SK-N-SH treated with all-trans-retinoic acid at 6 μM for 48 hours (cell line): ENCODE measurements around the gene FOSL2.

Experiments used
- ATAC-seq: fragments of 200-7000 bp; cut with Tn5 transposase; 3 replicates; pipeline ENCODE4 v1.9.1; 2020; ENCODE audit warnings: mild to moderate bottlenecking, moderate library complexity
- ARNTL ChIP-seq: fragments of 450-650 bp; formaldehyde crosslinking; IDR thresholded peaks from 2 replicates; pipeline ENCODE4 v1.5.0; 2020; ENCODE audit warnings: low read depth, mild to moderate bottlenecking, moderate library complexity, borderline replicate concordance
- BACH2 ChIP-seq: fragments of 250-450 bp; sonication (Bioruptor Pico); IDR thresholded peaks from 2 replicates; pipeline ENCODE4 v1.9.0; 2021; ENCODE audit warnings: mild to moderate bottlenecking, borderline replicate concordance
- CREB5 ChIP-seq: fragments of 250-450 bp; sonication (Bioruptor Pico); IDR thresholded peaks from 2 replicates; pipeline ENCODE4 v1.5.1; 2020; ENCODE audit warnings: low read depth, mild to moderate bottlenecking, moderate library complexity
- CSDC2 ChIP-seq: fragments of 250-450 bp; sonication (Bioruptor Pico); IDR thresholded peaks from 2 replicates; pipeline ENCODE4 v1.5.0; 2020; ENCODE audit warnings: mild to moderate bottlenecking, moderate library complexity
- ESRRG ChIP-seq: fragments of 250-450 bp; sonication (Bioruptor Pico); IDR thresholded peaks from 2 replicates; pipeline ENCODE4 v1.6.1; 2021; ENCODE audit warnings: mild to moderate bottlenecking
- GLIS3 ChIP-seq: fragments of 250-450 bp; sonication (Bioruptor Pico); IDR thresholded peaks from 2 replicates; pipeline ENCODE4 v1.5.0; 2020; ENCODE audit warnings: mild to moderate bottlenecking, moderate library complexity
- POU6F1 ChIP-seq: fragments of 250-450 bp; sonication (Bioruptor Pico); IDR thresholded peaks from 2 replicates; pipeline ENCODE4 v1.8.0; 2021; ENCODE audit warnings: low read depth, mild to moderate bottlenecking, moderate library complexity, borderline replicate concordance
- PPARA ChIP-seq: fragments of 250-450 bp; sonication (Bioruptor Pico); IDR thresholded peaks from 2 replicates; pipeline ENCODE4 v1.5.0; 2020; ENCODE audit warnings: mild to moderate bottlenecking, borderline replicate concordance
- RARB ChIP-seq: fragments of 250-450 bp; sonication (Bioruptor Pico); IDR thresholded peaks from 2 replicates; pipeline ENCODE4 v1.8.0; 2021; ENCODE audit warnings: mild to moderate bottlenecking, moderate library complexity
- SNAI2 ChIP-seq: fragments of 250-450 bp; sonication (Bioruptor Pico); IDR thresholded peaks from 2 replicates; pipeline ENCODE4 v1.5.0; 2020; ENCODE audit warnings: mild to moderate bottlenecking, moderate library complexity
- TCF4 ChIP-seq: fragments of 250-450 bp; sonication (Bioruptor Pico); IDR thresholded peaks from 2 replicates; pipeline ENCODE4 v1.8.0; 2021; ENCODE audit warnings: mild to moderate bottlenecking, moderate library complexity, borderline replicate concordance
- TOX ChIP-seq: fragments of 250-450 bp; sonication (Bioruptor Pico); IDR thresholded peaks from 2 replicates; pipeline ENCODE4 v1.8.0; 2021; ENCODE audit warnings: mild to moderate bottlenecking, moderate library complexity, borderline replicate concordance
- TSHZ2 ChIP-seq: fragments of 250-450 bp; sonication (Bioruptor Pico); IDR thresholded peaks from 2 replicates; pipeline ENCODE4 v1.5.0; 2020; ENCODE audit warnings: mild to moderate bottlenecking, moderate library complexity
- ZC3H10 ChIP-seq: fragments of 250-450 bp; sonication (Bioruptor Pico); IDR thresholded peaks from 2 replicates; pipeline ENCODE4 v1.5.1; 2021; ENCODE audit warnings: mild to moderate bottlenecking, moderate library complexity
- ZFP3 ChIP-seq: fragments of 250-450 bp; sonication (Bioruptor Pico); IDR thresholded peaks from 2 replicates; pipeline ENCODE4 v1.5.0; 2020; ENCODE audit warnings: mild to moderate bottlenecking, moderate library complexity
- ZFP30 ChIP-seq: fragments of 450-650 bp; formaldehyde crosslinking; IDR thresholded peaks from 2 replicates; pipeline ENCODE4 v1.5.0; 2022; ENCODE audit warnings: mild to moderate bottlenecking, moderate library complexity
- ZNF565 ChIP-seq: fragments of 450-650 bp; formaldehyde crosslinking; conservative IDR thresholded peaks from 2 replicates; pipeline ENCODE4 v1.5.0; 2020; ENCODE audit warnings: low read depth, mild to moderate bottlenecking, moderate library complexity
- ZNF70 ChIP-seq: fragments of 450-650 bp; formaldehyde crosslinking; IDR thresholded peaks from 2 replicates; pipeline ENCODE4 v1.5.0; 2020; ENCODE audit warnings: mild to moderate bottlenecking, moderate library complexity
- TF ChIP-seq, protein P1 (sequence below): fragments of 250-450 bp; sonication (Bioruptor Pico); IDR thresholded peaks from 2 replicates; pipeline ENCODE4 v1.8.0; 2020; ENCODE audit warnings: mild to moderate bottlenecking, moderate library complexity, borderline replicate concordance
- TF ChIP-seq, protein P2 (sequence below): fragments of 250-450 bp; sonication (Bioruptor Pico); IDR thresholded peaks from 2 replicates; pipeline ENCODE4 v1.5.1; 2021; ENCODE audit warnings: mild to moderate bottlenecking, moderate library complexity

The FOSL2 gene

DNA sequence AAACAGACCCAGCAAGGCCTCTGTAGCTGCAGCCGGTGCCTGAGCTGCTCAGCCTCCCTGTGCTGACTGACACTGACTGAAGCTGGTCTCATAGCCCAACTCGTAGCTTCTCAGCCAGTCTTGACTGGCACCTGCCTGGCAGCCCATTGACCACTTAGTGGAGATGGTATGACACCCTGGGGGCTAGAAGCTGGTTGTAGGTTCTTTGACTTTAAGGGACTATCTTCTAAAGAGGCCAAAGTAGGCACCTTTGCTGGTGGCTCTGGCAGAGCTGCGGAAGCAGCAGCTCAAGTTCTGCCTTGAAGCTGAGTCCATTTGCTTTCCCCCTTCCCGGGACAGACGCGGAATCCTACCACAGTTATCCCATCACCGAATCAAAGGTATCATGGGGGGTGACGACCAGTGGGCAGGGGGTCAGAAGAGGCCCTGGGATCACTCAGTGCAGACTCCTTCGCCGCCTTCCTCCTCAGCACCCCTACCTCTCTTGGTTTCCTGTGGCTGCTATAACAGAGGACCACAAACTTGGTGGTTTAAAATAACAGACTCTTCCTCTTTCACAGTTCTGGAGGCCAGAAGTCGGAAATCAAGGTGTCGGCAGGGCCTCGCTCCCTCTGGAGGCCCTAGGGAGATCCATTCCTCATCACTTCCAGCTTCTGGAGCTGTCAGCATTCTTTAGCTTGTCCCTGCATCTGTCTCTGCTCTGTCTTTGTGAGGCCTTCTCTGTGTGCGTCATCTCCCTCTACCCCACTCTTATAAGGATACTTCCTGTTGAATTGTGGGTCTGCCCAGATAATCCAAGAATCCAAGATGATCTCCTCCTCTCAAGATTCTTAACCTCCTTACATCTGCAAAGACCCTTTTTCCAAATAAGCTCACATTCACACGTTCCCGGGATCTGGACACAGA, 13.7 kb upstream of the FOSL2 start:
- ATAC-seq: no peak
- TF ChIP-seq, protein P1, sequence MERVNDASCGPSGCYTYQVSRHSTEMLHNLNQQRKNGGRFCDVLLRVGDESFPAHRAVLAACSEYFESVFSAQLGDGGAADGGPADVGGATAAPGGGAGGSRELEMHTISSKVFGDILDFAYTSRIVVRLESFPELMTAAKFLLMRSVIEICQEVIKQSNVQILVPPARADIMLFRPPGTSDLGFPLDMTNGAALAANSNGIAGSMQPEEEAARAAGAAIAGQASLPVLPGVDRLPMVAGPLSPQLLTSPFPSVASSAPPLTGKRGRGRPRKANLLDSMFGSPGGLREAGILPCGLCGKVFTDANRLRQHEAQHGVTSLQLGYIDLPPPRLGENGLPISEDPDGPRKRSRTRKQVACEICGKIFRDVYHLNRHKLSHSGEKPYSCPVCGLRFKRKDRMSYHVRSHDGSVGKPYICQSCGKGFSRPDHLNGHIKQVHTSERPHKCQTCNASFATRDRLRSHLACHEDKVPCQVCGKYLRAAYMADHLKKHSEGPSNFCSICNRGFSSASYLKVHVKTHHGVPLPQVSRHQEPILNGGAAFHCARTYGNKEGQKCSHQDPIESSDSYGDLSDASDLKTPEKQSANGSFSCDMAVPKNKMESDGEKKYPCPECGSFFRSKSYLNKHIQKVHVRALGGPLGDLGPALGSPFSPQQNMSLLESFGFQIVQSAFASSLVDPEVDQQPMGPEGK: no peak
- no peak for TF ChIP-seq TOX (CRISPR knock-in tag)
- no peak for TF ChIP-seq TSHZ2 (CRISPR knock-in tag)
- TF ChIP-seq PPARA (CRISPR knock-in tag): no peak
- TF ChIP-seq ESRRG (CRISPR knock-in tag): no peak
- TF ChIP-seq, protein P2, sequence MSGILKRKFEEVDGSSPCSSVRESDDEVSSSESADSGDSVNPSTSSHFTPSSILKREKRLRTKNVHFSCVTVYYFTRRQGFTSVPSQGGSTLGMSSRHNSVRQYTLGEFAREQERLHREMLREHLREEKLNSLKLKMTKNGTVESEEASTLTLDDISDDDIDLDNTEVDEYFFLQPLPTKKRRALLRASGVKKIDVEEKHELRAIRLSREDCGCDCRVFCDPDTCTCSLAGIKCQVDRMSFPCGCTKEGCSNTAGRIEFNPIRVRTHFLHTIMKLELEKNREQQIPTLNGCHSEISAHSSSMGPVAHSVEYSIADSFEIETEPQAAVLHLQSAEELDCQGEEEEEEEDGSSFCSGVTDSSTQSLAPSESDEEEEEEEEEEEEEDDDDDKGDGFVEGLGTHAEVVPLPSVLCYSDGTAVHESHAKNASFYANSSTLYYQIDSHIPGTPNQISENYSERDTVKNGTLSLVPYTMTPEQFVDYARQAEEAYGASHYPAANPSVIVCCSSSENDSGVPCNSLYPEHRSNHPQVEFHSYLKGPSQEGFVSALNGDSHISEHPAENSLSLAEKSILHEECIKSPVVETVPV (CRISPR knock-in tag): no peak
- TF ChIP-seq ZFP30 (CRISPR knock-in tag): no peak

DNA sequence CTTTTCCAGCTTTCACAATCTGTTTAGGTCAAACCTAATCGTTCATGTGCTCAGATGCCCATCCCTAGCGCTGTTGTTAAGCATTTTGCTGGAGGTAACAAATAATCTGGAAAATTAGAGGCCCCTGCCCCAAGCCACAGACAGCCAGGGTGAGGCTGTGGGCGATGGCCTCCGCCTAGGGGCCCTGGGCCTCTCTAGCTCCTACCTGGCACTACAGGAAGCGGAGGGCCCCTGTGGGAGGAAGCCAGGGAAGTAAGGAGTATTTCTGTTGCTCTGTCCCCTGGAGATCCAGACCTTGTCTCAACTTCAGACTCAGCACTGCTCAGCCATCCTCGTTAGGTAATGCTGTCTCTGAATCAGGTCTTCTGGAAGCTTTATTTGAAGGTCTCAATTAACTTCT, 12.4 kb upstream of the FOSL2 start:
- ATAC-seq: no peak
- no peak for TF ChIP-seq POU6F1 (CRISPR knock-in tag)
- no peak for TF ChIP-seq ZNF70
- TF ChIP-seq BACH2 (CRISPR knock-in tag): no peak
- TF ChIP-seq CSDC2: no peak
- TF ChIP-seq CREB5 (CRISPR knock-in tag): no peak
- no peak for TF ChIP-seq ESRRG (CRISPR knock-in tag)
- TF ChIP-seq ARNTL (CRISPR knock-in tag): no peak
- TF ChIP-seq ZNF565 (CRISPR knock-in tag): no peak
- TF ChIP-seq, protein P1: no peak
- TF ChIP-seq TCF4: no peak
- TF ChIP-seq GLIS3 (CRISPR knock-in tag): no peak
- no peak for TF ChIP-seq ZC3H10
- TF ChIP-seq, protein P2 (CRISPR knock-in tag): no peak
- TF ChIP-seq PPARA (CRISPR knock-in tag): no peak
- no peak for TF ChIP-seq ZFP3 (CRISPR knock-in tag)
- no peak for TF ChIP-seq ZFP30 (CRISPR knock-in tag)
- no peak for TF ChIP-seq RARB
- no peak for TF ChIP-seq TOX (CRISPR knock-in tag)
- no peak for TF ChIP-seq SNAI2 (CRISPR knock-in tag)
